Activated B cell treated with CpG ODN at 0.5 μM for 24 hours (primary cell): ENCODE measurements around the gene TTLL12. TPM values are rescaled to one million over a fixed set of nuclear protein-coding genes. Genes with fewer than 3 reads are reported as not detected.

Source experiments
- ATAC-seq: fragments of 200-7000 bp; cut with Tn5 transposase; one replicate; pipeline ENCODE4 v1.10.0; 2021; ENCODE audit warnings: low read depth, mild to moderate bottlenecking, moderate library complexity
- CTCF ChIA-PET: fragments of 350-600 bp; sonication (Branson Sonifier 250); formaldehyde crosslinking; loops from one replicate; lab custom pipeline; 2021; ENCODE audit warnings: antibody characterized with exemption; lab: Charles Lee
- POLR2A ChIA-PET: fragments of 350-600 bp; sonication (Branson Sonifier 250); formaldehyde crosslinking; loops from one replicate; lab custom pipeline; 2021; ENCODE audit warnings: antibody characterized with exemption; lab: Charles Lee
- DNase-seq: peaks from one replicate; pipeline ENCODE4 v3.0.0; 2022
- H3K27ac Mint-ChIP-seq: one replicate; pipeline ENCODE4 v1.8.0; 2020; ENCODE audit warnings: mixed read lengths
- H3K27me3 Mint-ChIP-seq: one replicate; pipeline ENCODE4 v1.8.0; 2021; ENCODE audit warnings: mixed read lengths
- H3K36me3 Mint-ChIP-seq: one replicate; pipeline ENCODE4 v1.8.0; 2021; ENCODE audit warnings: low read depth, mixed read lengths
- H3K4me1 Mint-ChIP-seq: one replicate; pipeline ENCODE4 v1.8.0; 2021; ENCODE audit warnings: mixed read lengths
- H3K4me3 Mint-ChIP-seq: one replicate; pipeline ENCODE4 v1.8.0; 2020; ENCODE audit warnings: mild to moderate bottlenecking, mixed read lengths
- H3K9me3 Mint-ChIP-seq: one replicate; pipeline ENCODE4 v1.8.0; 2020; ENCODE audit warnings: mixed read lengths
- CTCF ChIP-seq: fragments of 200-600 bp; IDR thresholded peaks from one replicate; pipeline ENCODE4 v1.8.0; 2022; ENCODE audit warnings: antibody characterized with exemption, mild to moderate bottlenecking
- intact Hi-C: fragments of 100-400 bp; cut with micrococcal nuclease; formaldehyde crosslinking; loops from one replicate; pipeline ENCODE4 v1.15.1; 2024
- total RNA-seq: library from RNA; stranded (reverse); gene quantifications from 2 replicates; pipeline ENCODE4 v1.2.3, GENCODE V29; 2022

Gene TTLL12
- total RNA-seq, 1 donor from 2014 or later: 31.5 TPM

GRCh38 chr22:43203471-43203981, 16.6 kb upstream of the TTLL12 start:
- intact Hi-C loops: no loop called here
- H3K4me1 Mint-ChIP-seq: peaks cover 4% of the 10 kb centered on the region
- ATAC-seq (no peak), DNase-seq (no peak)
- H3K27me3 Mint-ChIP-seq: peaks cover 13% of the 10 kb centered on the region
- no peak overlapping the region for H3K4me3 Mint-ChIP-seq
- POLR2A ChIA-PET: no interaction called here
- no peak overlapping the region for H3K27ac Mint-ChIP-seq
- no peaks in the 10 kb centered on the region for H3K36me3 Mint-ChIP-seq
- TF ChIP-seq CTCF: no peak
- no peaks in the 10 kb centered on the region for H3K9me3 Mint-ChIP-seq
- CTCF ChIA-PET: no interaction called here

- no peak for TF ChIP-seq CTCF
- no peak overlapping the region for H3K27ac Mint-ChIP-seq
- H3K4me1 Mint-ChIP-seq: peaks cover 4% of the 10 kb centered on the region
- ChIA-PET POLR2A (interaction anchor here (0.5 kb wide), 1 partner anchor 56 kb away, joined by 8 read pairs; no protein-coding TSS in a partner anchor), CTCF (no interaction called here)
- no peak overlapping the region for H3K4me3 Mint-ChIP-seq
- H3K9me3 Mint-ChIP-seq: no peaks in the 10 kb centered on the region
- no peak for ATAC-seq
- no peaks in the 10 kb centered on the region for H3K36me3 Mint-ChIP-seq
- H3K27me3 Mint-ChIP-seq: peaks cover 11% of the 10 kb centered on the region
- DNase-seq: no peak
- intact Hi-C loops: no loop called here
Measured at GRCh38 chr22:43202756-43203410, 15.9 kb upstream of the TTLL12 start.

- no peak for DNase-seq
- ATAC-seq: no peak
- Mint-ChIP-seq H3K27ac (no peak overlapping the region), H3K27me3 (peaks cover 11% of the 10 kb centered on the region), H3K4me1 (peaks cover 4% of the 10 kb centered on the region), H3K36me3 (no peaks in the 10 kb centered on the region), H3K4me3 (no peak overlapping the region), H3K9me3 (no peaks in the 10 kb centered on the region)
- POLR2A ChIA-PET: interaction anchor here (0.5 kb wide), 1 partner anchor 55 kb away, joined by 8 read pairs; no protein-coding TSS in a partner anchor
- no peak for TF ChIP-seq CTCF
- intact Hi-C loops: no loop called here
- CTCF ChIA-PET: no interaction called here
Measured at GRCh38 chr22:43202326-43202725, 15.4 kb upstream of the TTLL12 start.

- POLR2A ChIA-PET: no interaction called here
Measured at GRCh38 chr22:43201486-43202219, 14.7 kb upstream of the TTLL12 start.

More at GRCh38 chr22:43201486-43202219, 14.7 kb upstream of the TTLL12 start:
- H3K4me3 Mint-ChIP-seq: no peak overlapping the region
- DNase-seq: no peak
- H3K4me1 Mint-ChIP-seq: peaks cover 4% of the 10 kb centered on the region
- CTCF ChIA-PET: no interaction called here
- no peak for TF ChIP-seq CTCF
- peaks cover 16% of the 10 kb centered on the region for H3K27me3 Mint-ChIP-seq
- H3K36me3 Mint-ChIP-seq: no peaks in the 10 kb centered on the region
- no peaks in the 10 kb centered on the region for H3K9me3 Mint-ChIP-seq
- intact Hi-C loops: no loop called here
- H3K27ac Mint-ChIP-seq: no peak overlapping the region
- ATAC-seq: no peak
